Psoas muscle (tissue), 8 donors: ENCODE results near the gene MCTS1. TPM values are rescaled to one million over a fixed set of nuclear protein-coding genes. Genes with fewer than 3 reads are reported as not detected.
"Not testable (repeated sequence)": the region's sequence is repeated elsewhere in the genome, so short reads cannot be mapped to it uniquely, and the experiment has no call there.

Experiments
- ATAC-seq, 4 donors: fragments of 200-7000 bp; cut with Tn5 transposase; one replicate each; pipeline ENCODE4 v1.9.1; 2020; ENCODE audit warnings: moderate library complexity in 3 of 4, mild to moderate bottlenecking in 2 of 4
- DNase-seq, 2 donors: peaks; one replicate each; pipeline ENCODE4 v3.0.0-alpha.2; 2020
- H3K27ac ChIP-seq: fragments of 200-600 bp; one replicate; pipeline ENCODE4 v1.8.0; 2022
- H3K27me3 ChIP-seq, 3 donors: fragments of 200-600 bp in 1 of 3; one replicate each; pipeline versions ENCODE4 v1.6.1 to v1.8.0; 2013 to 2022; ENCODE audit warnings: low read length in 2 of 3, mild to moderate bottlenecking in 2 of 3, moderate library complexity in 1 of 3; ENCODE audit not compliant: insufficient read depth in 3 of 3
- H3K36me3 ChIP-seq, 2 donors: fragments of 200-600 bp in 1 of 2; one replicate each; pipeline versions ENCODE4 v1.6.1 to v1.8.0; 2013 to 2022; ENCODE audit warnings: low read depth in 1 of 2, mild to moderate bottlenecking in 1 of 2, moderate library complexity in 1 of 2; ENCODE audit not compliant: insufficient read depth in 1 of 2
- H3K4me1 ChIP-seq: fragments of 200-600 bp; one replicate; pipeline ENCODE4 v1.8.0; 2022
- H3K4me3 ChIP-seq: fragments of 200-600 bp; one replicate; pipeline ENCODE4 v1.8.0; 2022; ENCODE audit warnings: mild to moderate bottlenecking
- H3K9me3 ChIP-seq: fragments of 200-600 bp; one replicate; pipeline ENCODE4 v1.8.0; 2022
- CTCF ChIP-seq: fragments of 200-600 bp; IDR thresholded peaks from one replicate; pipeline ENCODE4 v1.8.0; 2022; ENCODE audit warnings: antibody characterized with exemption
- WGBS, 3 donors: extraction: QIAGEN DNeasy Blood & Tissue Kit; methylation state at CpG; one replicate each; pipeline versions ENCODE4 v1.1.6 to v1.1.7; 2013; 5-methylcytosine and 5-hydroxymethylcytosine counted together
- intact Hi-C, 2 donors: fragments of 100-400 bp; cut with DNase I; formaldehyde crosslinking; loops; one replicate each; pipeline versions ENCODE4 v1.11.0 to v1.14.2; 2022
- polyA plus RNA-seq, 3 donors: library from polyadenylated mRNA; stranded (reverse); fragments of 200-250 nt; gene quantifications; one replicate each; pipeline ENCODE4 v1.2.3, GENCODE V29; 2013
- total RNA-seq, 4 donors: library from RNA; stranded (reverse); fragmentation: NEBNext Ultra II Directional in 2 of 4; extraction: Animal tissue kit (Norgen Biotek cat#: 25700) in 2 of 4; gene quantifications; one replicate each; pipeline versions ENCODE4 v1.2.1 to v1.2.4, GENCODE V29; 2021 to 2023
- donor health status: healthy with polysubstance abuse.
- donor health status: DM: no; HTN: no; CAD: no; lungs with moderate emphysema.
- donor health status: Bipolar disorder and iron deficiency.
- donor health status: healthy.
- donor health status: DM: yes; HTN: yes; CAD: no.
- donor health status: DM: no; HTN: no; CAD: no.
- donor health status: DM: no; HTN: no; CAD: no.
- donor health status: DM: yes; HTN: yes; CAD: no.

MCTS1 gene
- total and polyA plus RNA-seq, 7 donors: 23.0 to 54.3 (median 28.8) TPM

GRCh38 chrX:120642871-120643270, 39.0 kb downstream of the MCTS1 start:
- no peaks in the 10 kb centered on the region for H3K36me3 ChIP-seq
- no peak for DNase-seq
- WGBS, 3 donors: 65 to 87% (median 76%) methylated on average over 2 of the region's 2 CpGs
- no peak for TF ChIP-seq CTCF
- H3K27ac ChIP-seq: no peak overlapping the region
- H3K4me1 ChIP-seq: no peaks in the 10 kb centered on the region
- H3K9me3 ChIP-seq: no peaks in the 10 kb centered on the region
- no peaks in the 10 kb centered on the region for H3K27me3 ChIP-seq
- ATAC-seq: no peak
- intact Hi-C loops: no loop called here
- no peak overlapping the region for H3K4me3 ChIP-seq

- H3K27me3 ChIP-seq: no peaks in the 10 kb centered on the region
- peaks cover 7% of the 10 kb centered on the region for H3K9me3 ChIP-seq
- DNase-seq (no peak), ATAC-seq (no peak)
- no peaks in the 10 kb centered on the region for H3K36me3 ChIP-seq
- no peaks in the 10 kb centered on the region for H3K4me1 ChIP-seq
- WGBS, 3 donors: 60 to 85% (median 79%) methylated on average over 4 of the region's 4 CpGs
- no peak overlapping the region for H3K27ac ChIP-seq
- TF ChIP-seq CTCF: no peak
- intact Hi-C loops: no loop called here
- no peak overlapping the region for H3K4me3 ChIP-seq
Measured at GRCh38 chrX:120647127-120647526, 43.2 kb downstream of the MCTS1 start.

GRCh38 chrX:120652256-120652655, 48.4 kb downstream of the MCTS1 start:
- H3K27me3 ChIP-seq, H3K36me3 ChIP-seq, DNase-seq, ATAC-seq, H3K4me1 ChIP-seq, H3K4me3 ChIP-seq, intact Hi-C loops, H3K27ac ChIP-seq: not testable (repeated sequence)
- peaks cover 10% of the 10 kb centered on the region for H3K9me3 ChIP-seq
- 56 to 96% (median 81%) methylated on average over 1 of the region's 1 CpG for WGBS, 3 donors

GRCh38 chrX:120653000-120653399, 49.1 kb downstream of the MCTS1 start:
- Histone ChIP-seq H3K36me3 (no peaks in the 10 kb centered on the region), H3K27ac (no peak overlapping the region), H3K4me1 (no peaks in the 10 kb centered on the region), H3K4me3 (no peak overlapping the region), H3K27me3 (no peaks in the 10 kb centered on the region), H3K9me3 (peaks cover 10% of the 10 kb centered on the region)
- intact Hi-C loops: no loop called here
- no peak for DNase-seq
- no peak for ATAC-seq
- 25 to 29% (median 28%) methylated on average over 3 of the region's 3 CpGs for WGBS, 3 donors
- TF ChIP-seq CTCF: no peak

GRCh38 chrX:120660637-120661036, 56.7 kb downstream of the MCTS1 start:
- no peak for TF ChIP-seq CTCF
- 33 to 45% (median 36%) methylated on average over 5 to 6 of the region's 6 CpGs for WGBS, 3 donors
- intact Hi-C loops: loop anchor here in 1 of 2 donors (5.0 kb wide), 1 partner anchor 158 kb away; no protein-coding TSS in a partner anchor

More at GRCh38 chrX:120660637-120661036, 56.7 kb downstream of the MCTS1 start:
- no peak overlapping the region for H3K4me3 ChIP-seq
- no peak overlapping the region for H3K27ac ChIP-seq
- DNase-seq: no peak
- H3K27me3 ChIP-seq: no peaks in the 10 kb centered on the region
- ATAC-seq: no peak
- H3K4me1 ChIP-seq: no peaks in the 10 kb centered on the region
- no peaks in the 10 kb centered on the region for H3K36me3 ChIP-seq
- H3K9me3 ChIP-seq: no peaks in the 10 kb centered on the region

Other genes with a start within 250 kb of the MCTS1 start
- 10 to 100 TPM in 2 of 4 donors, 1 to 10 TPM in 2; 7.1 to 41.5 (median 10.8) TPM for gene ATP1B4, start 242.0 kb upstream of the MCTS1 start, total RNA-seq
- 1 to 10 TPM in 2 of 3 donors, under 1 TPM in 1; 0.26 to 7.0 (median 2.1) TPM for gene ATP1B4, start 242.0 kb upstream of the MCTS1 start, polyA plus RNA-seq
- 100 to 1,000 TPM in 2 of 4 donors, 10 to 100 TPM in 2; 86.0 to 123 (median 98.2) TPM for gene LAMP2, start 134.8 kb upstream of the MCTS1 start, total RNA-seq
- gene LAMP2, start 134.8 kb upstream of the MCTS1 start, polyA plus RNA-seq: 10 to 100 TPM; 24.5 to 89.4 (median 39.1) TPM
- 10 to 100 TPM in 3 of 4 donors, 1 to 10 TPM in 1; 9.8 to 11.7 (median 11.2) TPM for gene CUL4B, start 43.1 kb upstream of the MCTS1 start, total RNA-seq
- 10 to 100 TPM in 1 of 3 donors, 1 to 10 TPM in 2; 6.0 to 13.1 (median 6.5) TPM for gene CUL4B, start 43.1 kb upstream of the MCTS1 start, polyA plus RNA-seq
- gene C1GALT1C1, start 26.0 kb downstream of the MCTS1 start, total RNA-seq: 1 to 10 TPM; 5.0 to 6.3 (median 5.7) TPM
- 10 to 100 TPM in 2 of 3 donors, 1 to 10 TPM in 1; 7.3 to 16.0 (median 13.3) TPM for gene C1GALT1C1, start 26.0 kb downstream of the MCTS1 start, polyA plus RNA-seq